WI38 (cell line): Measurements from ENCODE around the gene C5AR2.
"Not testable (repeated sequence)": the region's sequence is repeated elsewhere in the genome, so short reads cannot be mapped to it uniquely, and the experiment has no call there.

ENCODE experiments used
- H3K4me3 ChIP-seq: 2 replicates; pipeline ENCODE4 v1.5.1; 2011; ENCODE audit warnings: low read depth, mild to moderate bottlenecking, control low read depth, low read length
- TF ChIP-seq, protein P1 (sequence below): IDR thresholded peaks from 2 replicates; pipeline ENCODE4 v1.5.1; 2012; ENCODE audit warnings: low read depth, mild to moderate bottlenecking, control low read depth, low read length

The C5AR2 gene

GRCh38 chr19:47363758-47364531 is 32.0 kb downstream of the C5AR2 start:
- no peak overlapping the region for H3K4me3 ChIP-seq
- TF ChIP-seq, protein P1, sequence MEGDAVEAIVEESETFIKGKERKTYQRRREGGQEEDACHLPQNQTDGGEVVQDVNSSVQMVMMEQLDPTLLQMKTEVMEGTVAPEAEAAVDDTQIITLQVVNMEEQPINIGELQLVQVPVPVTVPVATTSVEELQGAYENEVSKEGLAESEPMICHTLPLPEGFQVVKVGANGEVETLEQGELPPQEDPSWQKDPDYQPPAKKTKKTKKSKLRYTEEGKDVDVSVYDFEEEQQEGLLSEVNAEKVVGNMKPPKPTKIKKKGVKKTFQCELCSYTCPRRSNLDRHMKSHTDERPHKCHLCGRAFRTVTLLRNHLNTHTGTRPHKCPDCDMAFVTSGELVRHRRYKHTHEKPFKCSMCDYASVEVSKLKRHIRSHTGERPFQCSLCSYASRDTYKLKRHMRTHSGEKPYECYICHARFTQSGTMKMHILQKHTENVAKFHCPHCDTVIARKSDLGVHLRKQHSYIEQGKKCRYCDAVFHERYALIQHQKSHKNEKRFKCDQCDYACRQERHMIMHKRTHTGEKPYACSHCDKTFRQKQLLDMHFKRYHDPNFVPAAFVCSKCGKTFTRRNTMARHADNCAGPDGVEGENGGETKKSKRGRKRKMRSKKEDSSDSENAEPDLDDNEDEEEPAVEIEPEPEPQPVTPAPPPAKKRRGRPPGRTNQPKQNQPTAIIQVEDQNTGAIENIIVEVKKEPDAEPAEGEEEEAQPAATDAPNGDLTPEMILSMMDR, result no peak

GRCh38 chr19:47365455-47365854 is 33.5 kb downstream of the C5AR2 start:
- H3K4me3 ChIP-seq, result not testable (repeated sequence)

GRCh38 chr19:47370045-47370611 is 38.2 kb downstream of the C5AR2 start:
- TF ChIP-seq, protein P1, result no peak
- no peak overlapping the region for H3K4me3 ChIP-seq

GRCh38 chr19:47371261-47371660 is 39.3 kb downstream of the C5AR2 start:
- TF ChIP-seq, protein P1, result no peak
- no peak overlapping the region for H3K4me3 ChIP-seq

DNA sequence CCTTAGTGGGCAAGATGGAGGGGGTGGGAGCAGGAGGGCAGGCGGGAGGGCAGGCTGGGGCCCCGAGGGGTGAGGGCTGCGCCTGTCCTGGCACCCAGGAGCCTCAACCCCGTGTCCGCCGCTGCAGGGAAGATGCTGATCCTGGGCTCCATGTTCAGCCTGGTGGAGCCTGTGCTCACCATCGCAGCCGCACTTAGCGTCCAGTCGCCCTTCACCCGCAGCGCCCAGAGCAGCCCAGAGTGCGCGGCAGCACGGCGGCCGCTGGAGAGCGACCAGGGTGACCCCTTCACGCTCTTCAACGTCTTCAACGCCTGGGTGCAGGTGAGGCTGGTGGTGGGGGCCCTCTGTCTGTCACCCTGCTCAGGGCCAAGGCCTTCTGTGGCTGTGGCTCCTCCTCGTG is 40.6 kb downstream of the C5AR2 start:
- TF ChIP-seq, protein P1, result no peak
- no peak overlapping the region for H3K4me3 ChIP-seq

GRCh38 chr19:47373246-47374240 is 41.6 kb downstream of the C5AR2 start:
- TF ChIP-seq, protein P1, result no peak
- no peak overlapping the region for H3K4me3 ChIP-seq

DNA sequence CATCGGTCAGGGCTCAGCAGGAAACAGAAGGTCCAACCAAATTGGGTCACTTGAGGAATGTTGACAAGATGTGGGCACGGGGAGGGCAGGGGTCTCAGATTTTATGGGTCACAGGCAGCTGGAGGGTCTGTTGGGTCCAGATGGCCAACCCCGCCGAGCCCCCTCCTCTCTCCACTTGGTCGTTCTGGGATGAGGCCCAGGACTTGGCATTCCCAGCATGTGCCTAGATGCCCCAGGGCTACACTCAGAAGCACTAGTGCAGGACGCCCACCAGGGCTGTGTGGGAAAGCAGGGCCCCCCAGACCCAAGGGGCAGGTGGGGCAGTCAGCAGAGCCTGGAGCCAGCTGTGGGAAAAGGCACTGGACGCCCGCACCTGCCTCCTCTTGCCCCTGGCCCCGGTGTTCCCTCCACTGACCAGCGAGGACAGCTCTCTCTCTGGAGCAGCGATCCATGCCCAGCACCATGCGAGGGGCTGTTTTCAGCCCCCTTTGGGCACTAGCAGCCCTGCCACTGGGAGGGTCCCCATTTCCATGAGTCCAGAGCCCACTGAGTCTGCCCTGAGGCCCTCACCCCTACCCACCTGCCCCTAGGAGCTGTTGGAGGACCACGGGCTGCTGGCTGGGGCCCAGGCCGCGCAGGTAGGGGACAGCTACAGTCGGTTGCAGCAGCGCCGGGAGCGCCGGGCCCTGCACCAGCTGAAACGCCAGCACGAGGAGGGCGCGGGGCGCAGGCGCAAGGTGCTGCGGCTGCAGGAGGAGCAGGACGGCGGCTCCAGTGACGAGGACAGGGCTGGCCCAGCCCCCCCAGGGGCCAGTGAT is 43.1 kb downstream of the C5AR2 start:
- no peak overlapping the region for H3K4me3 ChIP-seq
- TF ChIP-seq, protein P1, result no peak
